Fibroblast of the aortic adventitia (primary cell): ENCODE data around the gene HOXB8. TPM values are rescaled to one million over a fixed set of nuclear protein-coding genes. Genes with fewer than 3 reads are reported as not detected.

ENCODE experiments used
- DNase-seq: peaks from one replicate; pipeline ENCODE4 v3.0.0-alpha.2; 2010; ENCODE audit warnings: low read depth
- H3K4me3 ChIP-seq: 2 replicates; pipeline ENCODE4 v1.5.1; 2011; ENCODE audit warnings: low read depth, mild to moderate bottlenecking, control low read depth, low read length, moderate library complexity
- CTCF ChIP-seq: IDR thresholded peaks from 2 replicates; pipeline ENCODE4 v1.5.1; 2011; ENCODE audit warnings: mild to moderate bottlenecking, low read length, control low read depth, inconsistent platforms; ENCODE audit not compliant: insufficient read depth
- total RNA-seq: library from RNA; depleted of rRNA; stranded (reverse); fragments of >200 nt; gene quantifications from 2 replicates; pipeline ENCODE4 v1.2.3, GENCODE V29; 2012; ENCODE audit warnings: low replicate concordance

HOXB8 gene
- total RNA-seq, 1 donor, result 0.09 TPM

GRCh38 chr17:48630925-48631692 is 16.0 kb upstream of the HOXB8 start:
- TF ChIP-seq CTCF, result no peak
- H3K4me3 ChIP-seq, result no peak overlapping the region
- DNase-seq, result no peak

DNA sequence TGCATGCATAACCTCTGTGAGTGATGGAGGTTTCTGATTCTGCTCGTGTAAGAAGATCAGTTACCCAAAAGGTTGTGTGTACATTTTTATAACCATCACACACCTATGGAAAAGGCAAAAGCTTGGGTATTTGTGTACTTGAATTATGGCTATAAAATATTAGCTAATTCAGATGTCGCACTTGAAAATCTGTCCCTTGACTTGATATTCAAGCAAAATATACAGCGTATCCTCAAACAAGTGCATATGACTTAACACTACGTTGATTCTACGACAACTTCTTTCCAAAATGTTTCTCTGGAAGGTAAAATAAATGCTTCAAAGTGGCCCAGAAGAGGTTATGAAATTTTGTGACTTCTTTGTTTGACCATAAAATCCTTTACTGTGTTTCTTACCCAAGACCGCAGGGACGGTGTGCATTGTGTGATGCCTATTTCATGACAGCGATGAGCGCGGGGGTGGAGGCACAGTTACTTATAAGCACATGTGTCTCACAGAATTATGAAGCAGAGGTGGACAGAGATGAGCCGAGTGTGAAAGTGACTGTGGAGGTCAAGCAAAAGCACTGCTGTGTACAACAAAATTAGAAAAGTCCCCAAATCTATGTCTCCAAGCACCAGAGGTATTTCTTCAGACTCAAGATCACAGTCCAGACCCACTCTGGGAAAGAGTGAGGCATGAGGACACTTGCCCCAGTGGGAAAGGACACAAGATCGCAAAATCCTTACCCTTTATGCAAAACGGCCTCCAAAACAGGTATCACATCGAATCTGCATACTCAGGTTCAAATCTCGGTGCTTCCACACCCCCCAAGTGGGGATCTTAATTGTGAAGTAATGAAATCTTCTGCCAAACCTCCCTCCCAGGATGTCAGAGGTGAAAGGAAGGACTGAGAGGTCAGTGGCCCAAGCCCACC is 15.2 kb upstream of the HOXB8 start:
- TF ChIP-seq CTCF, result no peak

DNA sequence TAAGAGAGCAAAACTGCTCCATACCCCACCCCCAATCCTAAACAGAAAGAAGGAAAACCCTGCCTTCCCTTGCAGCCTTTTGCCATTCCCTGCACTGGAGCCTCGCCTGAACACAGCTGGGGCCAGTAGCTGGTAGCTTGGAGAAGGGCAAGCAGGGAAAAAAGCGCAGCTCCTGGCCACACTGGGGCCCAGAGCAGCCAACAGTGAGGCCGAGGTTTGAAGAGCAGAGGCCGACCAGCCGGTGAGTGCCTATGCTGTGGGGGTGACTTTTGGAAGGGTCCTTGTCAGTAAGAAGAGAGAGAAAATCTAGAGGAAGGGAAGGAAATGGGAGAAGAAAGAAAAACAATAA is 14.3 kb upstream of the HOXB8 start:
- DNase-seq, result no peak
- no peak overlapping the region for H3K4me3 ChIP-seq
- TF ChIP-seq CTCF, result no peak

More for the DNA sequence above, 15.2 kb upstream of the HOXB8 start:
- no peak overlapping the region for H3K4me3 ChIP-seq
- DNase-seq, result no peak

- DNase-seq, result no peak
- H3K4me3 ChIP-seq, result no peak overlapping the region
- no peak for TF ChIP-seq CTCF
Observed at GRCh38 chr17:48628649-48629410, 13.7 kb upstream of the HOXB8 start.

- no peak overlapping the region for H3K4me3 ChIP-seq
- TF ChIP-seq CTCF, result no peak
- no peak for DNase-seq
Observed at GRCh38 chr17:48627623-48628521, 12.8 kb upstream of the HOXB8 start.

- DNase-seq, result no peak
- TF ChIP-seq CTCF, result no peak
Observed at GRCh38 chr17:48627118-48627597, 12.1 kb upstream of the HOXB8 start.

More at GRCh38 chr17:48627118-48627597, 12.1 kb upstream of the HOXB8 start:
- no peak overlapping the region for H3K4me3 ChIP-seq
